Testis (tissue), 3 donors: ENCODE measurements around the gene COL6A2. TPM values are rescaled to one million over a fixed set of nuclear protein-coding genes. Genes with fewer than 3 reads are reported as not detected.
A peak's percentile ranks its signal among the peaks of the same experiment; 100 is the strongest.

Experiments used
- DNase-seq: peaks from one replicate; pipeline ENCODE4 v3.0.0-alpha.2; 2019
- H3K27ac ChIP-seq, 2 donors: fragments of 200-600 bp; sonication (generic); one replicate each; pipeline ENCODE4 v1.5.1; 2019
- H3K27me3 ChIP-seq: fragments of 200-600 bp; sonication (generic); one replicate; pipeline ENCODE4 v1.5.1; 2019
- H3K36me3 ChIP-seq: fragments of 200-600 bp; sonication (generic); one replicate; pipeline ENCODE4 v1.5.1; 2017; ENCODE audit warnings: low read depth; ENCODE audit errors: missing control alignments
- H3K4me1 ChIP-seq: fragments of 200-600 bp; sonication (generic); one replicate; pipeline ENCODE4 v1.5.1; 2019
- H3K4me3 ChIP-seq, 2 donors: fragments of 200-600 bp; sonication (generic); one replicate each; pipeline ENCODE4 v1.5.1; 2017 to 2019
- H3K9me3 ChIP-seq: fragments of 200-600 bp; sonication (generic); one replicate; pipeline ENCODE4 v1.5.1; 2017
- CTCF ChIP-seq, 3 experiments: fragments of 450-650 bp in 2 of 3; fragments of 200-600 bp in 1 of 3; sonication (generic) in 1 of 3; IDR thresholded peaks; one replicate each; pipeline ENCODE4 v1.5.1; 2016 to 2019; ENCODE audit warnings: antibody characterized with exemption in 3 of 3, mild to moderate bottlenecking in 2 of 3, moderate library complexity in 1 of 3
- POLR2A ChIP-seq: fragments of 450-650 bp; IDR thresholded peaks from one replicate; pipeline ENCODE4 v1.6.1; 2017; ENCODE audit warnings: antibody characterized with exemption, mild to moderate bottlenecking, moderate library complexity
- WGBS, 2 donors: methylation state at CpG; one replicate each; pipeline ENCODE4 v1.1.5; 2018; 5-methylcytosine and 5-hydroxymethylcytosine counted together
- intact Hi-C: fragments of 100-400 bp; cut with DNase I; formaldehyde crosslinking; loops from one replicate; pipeline ENCODE4 v1.15.1; 2023; ENCODE audit warnings: low total_unique reads
- polyA plus RNA-seq: library from polyadenylated mRNA; stranded (reverse); fragments of 350-450 nt; fragmentation: Illumina TruSeq; extraction: RNeasy Lipid Tissue Mini Kit (QIAGEN cat#74804); gene quantifications from one replicate; pipeline ENCODE4 v1.2.3, GENCODE V29; 2014; ENCODE audit warnings: low read depth, low replicate concordance; ENCODE audit not compliant: insufficient read depth
- total RNA-seq, 2 donors: library from RNA; depleted of rRNA; stranded (reverse); fragments of >200 nt; gene quantifications; one replicate each; pipeline ENCODE4 v1.2.3, GENCODE V29; 2016

COL6A2 gene
- total and polyA plus RNA-seq, 3 donors from 2014 or later, result 192 to 362 (median 236) TPM

GRCh38 chr21:46109313-46110221 is 11.7 kb downstream of the COL6A2 start:
- intact Hi-C loops, result no loop called here
- H3K36me3 ChIP-seq, result no peaks in the 10 kb centered on the region
- H3K27me3 ChIP-seq, result no peaks in the 10 kb centered on the region
- DNase-seq, result no peak
- no peaks in the 10 kb centered on the region for H3K9me3 ChIP-seq
- no peak overlapping the region for H3K4me3 ChIP-seq
- no peaks in the 10 kb centered on the region for H3K4me1 ChIP-seq
- peak overlapping the region in 1 of 2 donors; percentile 8 for H3K27ac ChIP-seq
- no peak for TF ChIP-seq CTCF (IDR thresholded peaks at IDR 0.05)
- no peak for TF ChIP-seq POLR2A
- 79 to 86% methylated on average over 5 to 19 of the region's 19 CpGs for WGBS, 2 donors

GRCh38 chr21:46110499-46111192 is 12.7 kb downstream of the COL6A2 start:
- intact Hi-C loops, result no loop called here
- no peak overlapping the region for H3K4me3 ChIP-seq
- H3K4me1 ChIP-seq, result no peaks in the 10 kb centered on the region
- peak overlapping the region in 1 of 2 donors; percentile 8 for H3K27ac ChIP-seq
- no peak for TF ChIP-seq POLR2A
- TF ChIP-seq CTCF (IDR thresholded peaks at IDR 0.05), result no peak
- no peaks in the 10 kb centered on the region for H3K36me3 ChIP-seq
- H3K9me3 ChIP-seq, result no peaks in the 10 kb centered on the region
- peak; percentile 57 for DNase-seq
- H3K27me3 ChIP-seq, result no peaks in the 10 kb centered on the region
- 61 to 68% methylated on average over 18 to 20 of the region's 20 CpGs for WGBS, 2 donors

- no peaks in the 10 kb centered on the region for H3K4me1 ChIP-seq
- no peak overlapping the region for H3K27ac ChIP-seq
- DNase-seq, result no peak
- no peak overlapping the region for H3K4me3 ChIP-seq
- intact Hi-C loops, result no loop called here
- TF ChIP-seq POLR2A (no peak), CTCF (IDR thresholded peaks at IDR 0.05) (no peak)
- H3K36me3 ChIP-seq, result no peaks in the 10 kb centered on the region
- WGBS, 2 donors, result 94 to 100% methylated on average over 1 to 12 of the region's 12 CpGs
- H3K27me3 ChIP-seq, result no peaks in the 10 kb centered on the region
- no peaks in the 10 kb centered on the region for H3K9me3 ChIP-seq
These were observed 13.3 kb downstream of the COL6A2 start for GRCh38 chr21:46111193-46111571.

- intact Hi-C loops, result no loop called here
- TF ChIP-seq CTCF (IDR thresholded peaks at IDR 0.05), result no peak
- H3K9me3 ChIP-seq, result no peaks in the 10 kb centered on the region
- no peak overlapping the region for H3K27ac ChIP-seq
- H3K4me1 ChIP-seq, result no peaks in the 10 kb centered on the region
- no peak overlapping the region for H3K4me3 ChIP-seq
- 94 to 95% methylated on average over 28 to 69 of the region's 69 CpGs for WGBS, 2 donors
- no peaks in the 10 kb centered on the region for H3K36me3 ChIP-seq
- no peaks in the 10 kb centered on the region for H3K27me3 ChIP-seq
- DNase-seq, result peak; percentile 12
These were observed 14.2 kb downstream of the COL6A2 start for GRCh38 chr21:46111857-46112724.
